NB4 (cell line): ENCODE data around the gene FILIP1L.

Experiments used
- CTCF ChIP-seq: IDR thresholded peaks from one replicate; pipeline ENCODE4 v1.5.1; 2012; ENCODE audit warnings: low read depth, low read length
- MAX ChIP-seq: IDR thresholded peaks from 2 replicates; pipeline ENCODE4 v1.6.1; 2011; ENCODE audit warnings: low read depth, low read length
- POLR2A ChIP-seq: IDR thresholded peaks from 2 replicates; pipeline ENCODE4 v1.6.1; 2011; ENCODE audit warnings: mild to moderate bottlenecking; ENCODE audit not compliant: insufficient read length; ENCODE audit errors: extremely low read depth

GRCh38 chr3:100110162-100110561 is 4.1 kb downstream of the FILIP1L start:
- TF ChIP-seq POLR2A, result no peak
- TF ChIP-seq MAX, result no peak
- TF ChIP-seq CTCF, result no peak
